AG04449 (cell line): ENCODE measurements around the gene TAOK2.
"Not testable (repeated sequence)": the region's sequence is repeated elsewhere in the genome, so short reads cannot be mapped to it uniquely, and the experiment has no call there.

Experiments
- CTCF ChIA-PET: fragments of 350-600 bp; formaldehyde crosslinking; extraction: SDS; loops from one replicate; lab custom pipeline; 2021; ENCODE audit warnings: antibody characterized with exemption; lab: Yijun Ruan, JAX
- POLR2A ChIA-PET: fragments of 400-600, 350-600 bp; formaldehyde crosslinking; extraction: SDS; loops from one replicate; lab custom pipeline; 2020; ENCODE audit warnings: antibody characterized with exemption, inconsistent platforms; lab: Yijun Ruan, JAX
- DNase-seq: peaks from one replicate; pipeline ENCODE4 v3.0.0-alpha.2; 2010; ENCODE audit warnings: low read depth, low spot score
- H3K4me3 ChIP-seq: 2 replicates; pipeline ENCODE4 v1.5.1; 2011; ENCODE audit warnings: low read depth, mild to moderate bottlenecking, control low read depth, low read length
- CTCF ChIP-seq: IDR thresholded peaks from one replicate; pipeline ENCODE4 v1.5.1; 2011; ENCODE audit warnings: mild to moderate bottlenecking, moderate library complexity, low read length, control low read depth, inconsistent platforms; ENCODE audit not compliant: insufficient read depth; ENCODE audit errors: missing control alignments

The TAOK2 gene

GRCh38 chr16:30032083-30032819 is 58.6 kb downstream of the TAOK2 start:
- CTCF ChIA-PET, result interaction anchor here (0.7 to 4.2 kb wide), 43 partner anchors 7 to 380 kb away, joined by 3 to 41 read pairs (median 5); partner anchors contain the start of genes ASPHD1, C16orf92, HIRIP3 and KIF22
- no peak overlapping the region for H3K4me3 ChIP-seq
- no peak for DNase-seq
- TF ChIP-seq CTCF, result peak; percentile 77
- POLR2A ChIA-PET, result no interaction called here

DNA sequence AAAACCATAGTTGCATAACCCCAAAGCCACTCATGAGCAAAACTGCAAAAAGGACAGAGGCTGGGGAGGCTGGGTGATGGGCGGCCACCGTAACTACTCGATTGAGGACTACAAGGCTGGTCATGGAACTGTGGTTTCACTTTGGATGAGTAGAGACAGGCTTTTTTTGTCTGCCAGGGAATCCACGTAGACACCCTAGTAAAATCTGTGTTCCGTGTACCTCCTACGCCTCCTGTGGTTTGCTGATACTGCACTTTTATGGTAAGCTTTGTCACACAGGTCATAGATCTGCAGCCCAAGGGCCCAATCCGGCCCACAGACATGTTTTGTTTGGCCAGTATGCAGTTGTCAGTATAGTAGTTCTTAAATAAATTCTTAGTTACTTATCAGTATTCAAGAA is 59.6 kb downstream of the TAOK2 start:
- DNase-seq, result no peak
- no peak overlapping the region for H3K4me3 ChIP-seq
- CTCF ChIA-PET, result interaction anchor here (1.0 to 4.2 kb wide), 18 partner anchors 8 to 349 kb away, joined by 3 to 41 read pairs (median 8); partner anchors contain the start of genes ASPHD1, C16orf92, MVP and PRRT2
- TF ChIP-seq CTCF, result no peak
- POLR2A ChIA-PET, result no interaction called here

DNA sequence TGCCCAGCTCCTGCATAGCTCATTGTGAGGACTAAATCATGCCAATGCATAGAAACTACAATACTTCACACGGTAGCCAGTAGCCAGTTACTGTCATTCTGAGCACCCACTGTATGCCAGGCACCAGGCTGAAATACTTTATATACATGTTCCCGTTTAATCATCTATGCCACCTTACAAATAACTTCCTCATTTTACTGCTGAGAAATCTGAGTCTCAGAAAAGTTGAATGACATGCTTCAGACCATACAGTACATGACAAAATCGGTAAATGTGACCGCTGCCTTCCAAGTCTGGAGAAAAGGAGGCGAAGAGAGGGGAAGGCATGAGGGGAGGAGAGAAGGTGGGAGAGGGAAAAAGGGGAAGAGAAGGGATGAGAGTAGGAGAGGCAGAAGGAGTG is 66.6 kb downstream of the TAOK2 start:
- no peak overlapping the region for H3K4me3 ChIP-seq
- ChIA-PET CTCF (interaction anchor here (0.6 to 2.6 kb wide), 7 partner anchors 8 to 52 kb away, joined by 3 to 10 read pairs (median 4); partner anchors contain the start of genes TBX6 and TLCD3B), POLR2A (no interaction called here)
- no peak for DNase-seq
- no peak for TF ChIP-seq CTCF

DNA sequence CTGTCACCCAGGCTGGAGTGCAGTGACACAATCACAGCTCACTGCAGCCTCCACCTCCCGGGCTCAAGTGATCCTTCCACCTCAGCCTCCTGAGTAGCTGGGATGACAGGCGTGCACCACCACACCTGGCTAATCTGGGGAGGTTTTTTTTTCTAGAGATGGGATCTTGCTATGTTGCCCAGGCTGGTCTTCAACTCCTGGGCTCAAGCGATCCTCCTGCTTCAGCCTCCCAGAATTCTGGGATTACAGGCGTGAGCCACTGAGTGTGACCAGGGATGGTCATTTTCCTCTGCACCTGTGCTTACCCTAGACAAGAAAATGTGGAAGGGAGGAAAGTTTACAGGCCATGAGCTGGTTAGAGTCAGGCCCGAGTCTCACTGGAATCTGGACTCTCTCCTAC is 67.0 kb downstream of the TAOK2 start:
- POLR2A ChIA-PET, H3K4me3 ChIP-seq, DNase-seq: not testable (repeated sequence)
- CTCF ChIA-PET, result interaction anchor here (0.6 to 4.6 kb wide), 8 partner anchors 9 to 602 kb away, joined by 3 to 38 read pairs (median 3); partner anchors contain the start of genes TBX6 and TLCD3B

GRCh38 chr16:30041841-30042240 is 68.2 kb downstream of the TAOK2 start:
- POLR2A ChIA-PET, result no interaction called here
- no peak for DNase-seq
- no peak overlapping the region for H3K4me3 ChIP-seq
- TF ChIP-seq CTCF, result no peak
- CTCF ChIA-PET, result interaction anchor here (0.9 to 4.6 kb wide), 9 partner anchors 9 to 368 kb away, joined by 3 to 38 read pairs (median 6); partner anchors contain the start of genes TBX6 and TLCD3B
